ENCODE results near the gene PACRG.

PACRG gene

DNA sequence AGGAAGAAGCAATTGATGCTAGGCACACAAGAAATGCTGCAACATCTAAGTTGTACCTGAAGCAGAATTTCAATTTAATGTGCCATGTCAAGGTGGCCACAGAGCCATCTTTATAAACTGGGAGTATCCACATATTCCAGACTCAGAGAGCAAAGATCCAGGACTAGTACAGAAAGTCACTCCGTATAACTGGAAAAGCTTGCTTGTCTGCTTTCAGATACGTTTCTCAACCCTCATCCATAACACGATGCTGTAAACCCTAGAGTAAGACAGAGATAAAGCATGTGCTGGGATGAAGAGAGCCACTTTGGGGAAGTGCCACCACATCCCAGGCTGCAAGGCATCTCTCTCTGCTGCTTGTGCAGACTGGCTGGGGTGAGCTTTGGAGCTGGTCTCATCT lies 134.7 kb downstream of the PACRG start:
- no peak for DNase-seq (ENCODE audit: low read depth in 2 of 2, low spot score in 1 of 2)

DNA sequence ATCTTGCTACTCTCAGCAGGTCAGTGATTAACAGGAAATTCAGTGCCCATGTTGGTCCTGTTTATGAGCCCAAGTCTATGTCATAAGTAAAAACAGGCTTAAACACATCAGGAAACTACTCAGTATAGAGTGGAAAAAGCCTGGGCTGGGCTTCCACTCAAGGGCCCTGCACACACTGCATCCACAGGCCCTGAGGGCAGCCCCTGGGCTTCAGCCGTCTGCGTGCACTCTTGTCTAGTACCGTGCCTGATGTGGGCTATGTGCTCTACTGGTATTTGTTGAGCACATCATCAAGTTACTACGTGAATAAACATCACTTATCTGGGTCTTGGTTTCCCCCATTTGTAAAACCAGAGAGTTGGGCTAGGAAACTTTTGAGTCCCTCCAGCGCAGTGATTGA lies 135.2 kb downstream of the PACRG start:
- DNase-seq (ENCODE audit: low read depth in 2 of 2, low spot score in 1 of 2), result no peak

DNA sequence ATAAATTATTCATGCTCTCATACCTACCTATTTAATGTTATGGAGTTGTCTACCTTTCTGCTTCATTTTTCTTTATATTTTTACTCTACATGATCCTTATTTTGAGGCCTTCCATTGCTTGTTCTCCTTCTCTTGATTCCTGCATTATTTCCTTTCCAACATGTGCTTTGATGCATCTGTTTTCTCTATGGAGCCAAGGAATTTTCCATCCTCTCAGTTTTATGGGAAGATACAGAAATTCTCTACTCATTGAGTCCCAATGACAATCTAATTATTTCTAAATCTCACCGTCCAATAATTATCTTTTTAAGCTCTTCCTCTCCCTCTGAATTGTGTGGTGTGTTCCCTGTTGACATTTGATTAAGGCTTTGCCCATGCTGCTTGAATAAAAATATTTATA lies 136.0 kb downstream of the PACRG start:
- no peak for DNase-seq (ENCODE audit: low read depth in 2 of 2, low spot score in 1 of 2)

DNA sequence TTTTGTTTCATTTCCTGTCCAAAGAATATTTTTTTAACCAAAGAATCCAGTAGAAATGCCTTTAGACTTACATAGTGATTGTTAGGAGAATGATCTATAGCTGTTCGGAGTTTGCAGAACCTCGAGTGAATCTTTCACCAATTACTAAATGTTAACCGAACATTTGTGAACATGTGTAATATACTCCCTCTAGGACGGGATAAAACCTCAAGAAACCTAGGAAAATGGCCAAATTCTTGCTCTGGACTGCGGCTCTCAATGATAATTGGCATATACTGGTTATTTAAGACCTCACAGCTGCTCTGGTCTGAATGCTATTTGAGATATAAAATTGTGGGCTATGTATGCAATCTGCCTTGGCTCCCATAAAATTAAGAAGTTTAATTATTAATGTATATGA lies 137.1 kb downstream of the PACRG start:
- no peak for DNase-seq (ENCODE audit: low read depth in 2 of 2, low spot score in 1 of 2)

DNA sequence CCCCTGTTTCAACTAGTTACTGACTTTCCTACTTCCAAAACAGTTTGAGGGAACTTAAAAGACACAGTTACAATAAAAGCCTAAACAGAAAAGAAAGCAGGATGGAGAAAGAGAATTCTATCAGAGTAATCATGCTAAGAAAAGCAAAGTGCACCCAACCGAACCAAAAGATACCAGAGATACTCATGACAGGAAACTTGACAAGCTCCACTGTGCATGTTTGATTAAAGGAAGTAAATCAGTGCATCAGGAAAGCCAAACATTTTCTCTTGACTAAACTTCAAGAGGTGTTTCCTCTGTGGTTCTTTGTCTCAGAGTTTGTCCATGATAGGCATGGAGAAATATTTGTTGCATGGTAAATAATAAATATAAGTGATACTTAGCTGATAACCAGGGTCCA lies 138.9 kb downstream of the PACRG start:
- no peak for DNase-seq (ENCODE audit: low read depth in 2 of 2, low spot score in 1 of 2)

DNA sequence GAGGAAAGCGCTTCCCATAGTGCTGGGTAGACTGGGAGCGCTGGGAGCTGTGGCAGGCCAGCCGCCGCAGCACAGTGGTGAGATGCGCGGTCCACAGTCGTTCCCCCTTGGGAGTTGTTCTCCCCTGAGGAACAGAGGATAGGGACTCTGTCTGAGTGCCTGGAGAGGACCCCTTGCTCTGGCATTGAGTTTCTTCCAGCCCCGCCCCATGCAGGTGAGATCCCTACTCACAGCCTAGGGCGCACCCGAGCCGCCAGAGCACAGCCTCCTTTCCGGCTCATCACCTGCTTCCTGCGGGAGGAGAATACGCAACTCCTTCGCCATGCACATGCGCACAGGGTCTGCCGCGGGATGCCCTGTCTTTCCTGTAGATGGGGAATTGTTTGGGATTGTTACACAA lies 140.6 kb downstream of the PACRG start:
- no peak for DNase-seq (ENCODE audit: low read depth in 2 of 2, low spot score in 1 of 2)

DNA sequence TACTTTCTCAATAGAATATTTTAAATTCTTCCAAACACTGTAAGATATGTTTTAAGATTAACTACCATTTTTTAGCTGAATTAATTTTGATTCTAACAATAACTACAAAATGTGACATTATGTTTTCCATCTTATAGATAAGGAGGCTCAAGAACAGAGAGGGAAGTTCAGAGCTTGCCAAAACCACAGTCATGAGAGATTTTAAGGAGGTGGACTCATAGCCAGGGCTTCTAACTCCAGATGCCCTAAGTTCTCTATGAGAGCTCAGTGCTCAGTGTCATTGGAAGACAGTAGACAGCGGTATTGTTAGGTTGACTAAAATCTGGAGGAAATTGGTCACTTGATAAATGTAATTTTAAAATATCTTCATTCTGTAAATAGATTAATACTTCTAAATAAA lies 144.2 kb downstream of the PACRG start:
- no peak for DNase-seq (ENCODE audit: low read depth in 2 of 2, low spot score in 1 of 2)

DNA sequence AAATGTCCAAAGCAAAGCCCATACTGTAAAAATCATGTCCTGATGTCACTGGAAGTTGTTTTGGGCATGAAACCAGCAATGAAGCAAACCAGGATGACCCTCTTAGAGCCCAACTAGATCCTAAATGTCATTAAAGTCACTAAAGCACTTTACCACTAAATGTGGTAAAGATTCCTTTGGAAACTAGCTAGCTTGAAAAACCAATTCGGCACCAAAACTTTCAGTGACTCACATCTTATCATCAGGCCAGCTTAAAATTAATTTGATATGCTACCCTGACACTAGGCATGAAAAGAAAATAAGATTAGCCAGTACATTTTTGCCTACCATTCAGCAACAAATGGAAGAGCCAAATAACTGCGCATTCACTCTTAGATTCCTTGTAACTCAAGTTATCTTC lies 145.8 kb downstream of the PACRG start:
- DNase-seq (ENCODE audit: low read depth in 2 of 2, low spot score in 1 of 2), result no peak

DNA sequence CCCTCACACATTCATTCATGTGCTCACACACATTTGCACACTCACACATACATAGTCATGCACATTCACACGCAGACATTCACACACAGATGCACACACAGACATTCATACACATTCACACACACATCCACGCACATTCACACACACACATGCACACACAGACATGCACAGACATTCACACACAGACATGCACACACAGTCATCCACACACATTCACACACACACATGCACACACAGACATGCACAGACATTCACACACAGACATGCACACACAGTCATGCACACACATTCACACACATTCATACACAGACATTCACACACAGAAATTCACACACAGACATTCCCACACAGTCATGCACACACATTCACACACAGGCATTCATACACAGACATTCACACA lies 147.3 kb downstream of the PACRG start:
- DNase-seq (ENCODE audit: low read depth in 2 of 2, low spot score in 1 of 2), result no peak

DNA sequence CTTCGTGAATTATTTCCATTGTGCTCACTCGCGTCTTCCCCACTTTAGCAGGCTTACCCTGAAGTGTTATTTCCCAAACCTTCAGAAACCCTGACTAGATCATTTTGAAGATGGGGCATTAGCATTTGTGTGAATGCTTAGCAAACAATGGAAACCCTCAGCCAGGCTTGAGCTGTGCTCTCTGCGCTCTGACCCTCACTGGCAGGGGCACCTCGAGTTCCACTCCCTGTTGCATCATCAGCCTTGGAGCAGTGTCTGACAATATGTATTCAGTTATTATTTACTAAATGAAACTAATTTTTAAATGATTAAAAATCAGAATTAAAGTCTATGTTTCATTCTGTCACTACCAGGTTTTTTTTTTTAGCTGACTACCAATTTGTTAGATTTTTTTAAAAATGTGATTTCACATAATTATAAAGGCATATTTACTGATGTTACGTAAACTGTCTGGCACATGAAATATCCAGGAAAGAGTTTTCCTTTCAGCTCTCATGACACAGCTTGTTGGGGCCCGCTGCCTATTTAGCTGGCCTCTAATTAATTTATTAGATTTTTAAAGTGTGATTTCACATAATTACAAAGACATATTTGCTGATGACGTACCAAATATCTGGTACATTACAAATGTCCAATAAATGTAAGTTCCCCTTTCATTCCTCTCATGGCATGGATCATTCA lies 155.2 kb downstream of the PACRG start:
- DNase-seq (ENCODE audit: low read depth in 2 of 2, low spot score in 1 of 2), result no peak

DNA sequence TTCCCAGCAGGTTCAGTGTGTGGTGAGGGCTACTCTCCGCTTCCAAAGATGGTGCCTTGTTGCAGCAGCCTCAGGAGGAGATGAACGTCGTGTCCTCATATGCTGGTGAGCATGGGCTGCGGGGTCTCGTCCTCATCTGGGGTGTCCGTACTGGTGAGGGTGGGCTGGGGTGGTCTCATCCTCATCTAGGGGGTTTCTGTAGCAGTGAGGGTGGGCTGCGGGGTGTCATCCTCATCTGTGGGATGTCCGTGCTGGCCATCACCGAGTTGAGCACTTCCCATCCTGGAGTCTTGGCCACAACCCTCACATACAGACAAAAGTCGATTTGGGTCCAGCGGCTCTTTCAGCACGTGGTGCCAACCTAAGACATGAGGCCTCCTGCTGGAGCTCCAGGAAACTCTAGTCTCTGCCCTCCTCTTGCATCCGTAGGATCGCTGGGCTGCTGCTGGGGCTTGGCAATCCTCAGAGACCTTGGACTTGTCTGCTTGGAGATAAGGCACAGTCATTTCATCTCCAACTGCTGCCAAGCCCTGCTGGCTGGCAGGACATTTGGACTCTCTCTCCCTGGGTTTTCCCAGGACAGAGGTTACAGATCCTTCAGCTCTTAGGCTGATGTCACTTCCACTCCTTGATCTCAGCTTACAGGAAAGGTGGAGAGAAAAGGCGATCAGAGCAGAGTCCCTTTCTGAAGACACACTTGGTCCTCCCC lies 160.4 kb downstream of the PACRG start:
- no peak for DNase-seq (ENCODE audit: low read depth in 2 of 2, low spot score in 1 of 2)

DNA sequence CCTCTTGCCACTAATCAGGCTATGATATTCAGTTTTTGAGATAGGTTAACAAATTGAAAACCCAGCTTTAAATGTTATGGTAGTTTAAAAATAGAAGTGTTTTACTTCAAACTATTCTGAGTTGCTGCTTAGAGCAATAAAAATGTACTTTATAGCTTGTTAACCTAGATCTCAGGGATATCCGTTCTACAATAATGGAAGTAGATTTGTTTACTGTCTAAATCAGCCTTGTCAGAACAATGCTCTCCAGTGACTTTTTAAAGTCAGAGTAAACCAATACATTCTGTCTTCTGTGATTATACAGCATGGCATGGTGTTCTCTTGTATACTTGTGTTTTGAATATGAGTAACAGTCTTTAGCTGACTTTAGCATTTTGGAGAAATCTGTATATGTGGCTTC lies 161.5 kb downstream of the PACRG start:
- DNase-seq (ENCODE audit: low read depth in 2 of 2, low spot score in 1 of 2), result no peak

DNA sequence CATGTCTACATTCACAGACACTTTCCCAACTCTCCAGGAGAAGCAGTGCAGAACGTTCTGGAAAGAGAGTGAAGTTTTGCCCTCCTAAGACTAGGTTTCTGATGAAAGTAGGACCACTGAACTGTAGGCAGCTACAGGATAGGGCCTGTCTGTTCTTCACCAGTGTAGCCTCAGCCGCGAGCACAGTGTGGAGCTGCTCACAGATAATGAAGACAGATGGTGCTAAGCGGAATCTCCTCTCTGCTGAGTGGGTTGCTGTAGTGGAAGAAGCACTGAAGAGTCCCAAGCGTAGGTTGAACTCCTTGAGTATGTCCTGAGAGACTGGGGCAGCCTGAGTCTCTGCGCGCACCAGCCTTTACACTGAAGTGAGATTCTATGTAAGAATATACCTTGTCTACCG lies 170.2 kb downstream of the PACRG start:
- no peak for DNase-seq (ENCODE audit: low read depth in 2 of 2, low spot score in 1 of 2)

DNA sequence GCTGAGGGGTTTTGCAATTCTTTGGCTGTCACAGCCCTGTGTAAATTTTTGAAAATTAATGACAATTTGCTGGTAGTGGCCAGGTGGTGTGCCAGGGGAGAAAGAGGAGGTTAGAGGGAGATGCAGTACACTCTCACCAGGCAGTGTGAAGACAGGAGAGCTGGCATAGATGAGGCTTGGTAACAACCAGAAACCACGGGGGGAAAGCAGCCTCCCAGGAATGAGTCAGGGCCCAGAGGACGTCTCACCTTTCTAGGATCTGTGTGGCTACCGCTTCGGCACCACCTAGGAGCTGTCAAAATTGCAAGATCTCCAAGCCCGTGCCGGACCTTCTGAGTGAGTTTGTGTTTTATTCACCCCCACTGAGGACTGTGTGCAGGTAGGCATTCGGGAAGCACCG lies 171.4 kb downstream of the PACRG start:
- no peak for DNase-seq (ENCODE audit: low read depth in 2 of 2, low spot score in 1 of 2)

DNA sequence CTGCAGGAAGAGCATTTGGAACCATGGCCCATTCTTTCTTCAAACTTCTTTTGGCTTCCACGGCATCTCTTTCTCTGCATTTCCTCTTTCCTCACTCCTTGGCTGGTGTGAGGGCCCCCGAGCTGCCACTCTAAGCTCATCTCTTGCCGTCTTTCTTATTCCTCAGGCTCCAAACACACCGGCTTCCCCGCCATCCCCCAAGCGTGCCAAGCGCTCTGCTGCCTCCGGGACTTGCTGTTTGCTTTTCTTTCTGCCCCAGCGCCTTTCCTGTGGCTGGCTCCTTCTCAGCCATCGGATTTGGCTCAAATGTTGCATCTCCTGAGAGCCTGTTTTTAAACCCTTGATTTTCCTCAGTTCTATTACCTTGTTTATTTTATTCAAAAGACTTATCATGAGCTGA lies 172.7 kb downstream of the PACRG start:
- no peak for DNase-seq (ENCODE audit: low read depth in 2 of 2, low spot score in 1 of 2)

DNA sequence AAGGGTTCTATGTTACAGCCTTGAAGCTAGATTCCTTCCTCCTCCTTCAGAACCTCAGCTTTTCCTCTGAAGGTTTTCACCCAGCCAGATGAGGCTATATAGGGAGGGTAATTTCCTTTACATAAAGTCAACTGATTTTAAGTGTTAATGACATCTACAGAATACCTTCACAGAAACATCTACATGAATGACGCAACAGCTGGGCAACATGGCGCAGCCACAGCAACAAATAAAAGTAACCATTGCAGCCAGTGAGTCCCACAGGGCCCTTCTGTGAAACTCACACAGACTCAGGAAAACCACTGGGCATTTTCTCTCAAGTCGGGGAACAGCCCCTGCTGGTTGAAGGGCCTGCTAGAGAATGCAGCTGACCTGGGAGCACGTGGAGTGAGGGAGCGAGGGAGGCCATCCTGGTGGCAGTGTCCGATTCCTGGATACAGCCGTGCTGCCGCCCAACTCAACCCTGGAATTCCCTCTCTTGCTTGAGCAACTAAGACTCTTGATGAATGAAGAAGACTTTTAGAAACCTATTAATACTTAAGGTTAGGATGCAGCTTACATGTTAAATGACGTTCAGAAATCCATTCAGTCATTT lies 176.4 kb downstream of the PACRG start:
- no peak for DNase-seq (ENCODE audit: low read depth in 2 of 2, low spot score in 1 of 2)

DNA sequence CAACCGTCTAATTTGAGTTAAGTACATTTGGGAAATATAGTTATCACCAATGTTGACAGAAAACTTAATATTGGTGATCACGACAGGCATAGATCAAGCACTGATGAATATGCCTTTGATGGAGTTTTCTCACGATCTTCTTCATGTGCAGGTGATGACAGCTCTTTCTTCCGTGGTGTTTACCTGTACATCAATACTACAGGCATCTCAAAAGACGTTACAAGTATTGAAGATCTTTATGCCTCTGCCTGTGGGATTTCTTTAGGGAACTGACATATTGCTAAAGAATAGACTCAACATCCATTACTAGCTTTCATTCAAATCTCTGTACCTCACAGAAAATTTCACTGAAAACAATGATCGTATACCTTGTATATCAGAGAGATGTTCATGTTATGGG lies 178.7 kb downstream of the PACRG start:
- no peak for DNase-seq (ENCODE audit: low read depth in 2 of 2, low spot score in 1 of 2)

DNA sequence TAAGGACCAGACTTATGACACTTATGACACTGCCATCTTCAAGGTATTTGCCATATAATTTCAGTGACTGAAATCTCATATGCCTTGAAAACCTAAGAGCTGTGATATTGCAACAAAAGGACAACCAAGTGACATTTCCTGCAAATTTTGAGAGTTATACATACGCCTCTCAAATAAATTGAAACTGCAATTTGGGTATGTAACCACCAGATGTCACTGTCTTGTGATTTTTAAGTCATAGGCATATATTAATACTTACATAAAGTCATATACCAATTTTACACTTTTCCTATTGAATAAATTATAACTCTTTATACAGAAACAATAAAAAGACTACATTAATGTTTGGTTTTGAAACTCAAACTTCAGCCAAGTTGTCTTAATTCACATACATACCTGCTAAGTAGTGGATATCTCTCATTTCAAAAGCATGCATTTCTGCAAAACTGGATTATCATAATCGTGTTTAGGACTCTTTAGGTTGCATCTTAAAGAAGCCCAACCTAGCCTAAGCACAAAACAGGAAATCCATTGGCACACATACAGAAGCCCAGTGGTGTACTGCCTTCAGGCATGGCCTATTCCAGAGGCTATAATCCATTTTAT lies 180.2 kb downstream of the PACRG start:
- no peak for DNase-seq (ENCODE audit: low read depth in 2 of 2, low spot score in 1 of 2)

DNA sequence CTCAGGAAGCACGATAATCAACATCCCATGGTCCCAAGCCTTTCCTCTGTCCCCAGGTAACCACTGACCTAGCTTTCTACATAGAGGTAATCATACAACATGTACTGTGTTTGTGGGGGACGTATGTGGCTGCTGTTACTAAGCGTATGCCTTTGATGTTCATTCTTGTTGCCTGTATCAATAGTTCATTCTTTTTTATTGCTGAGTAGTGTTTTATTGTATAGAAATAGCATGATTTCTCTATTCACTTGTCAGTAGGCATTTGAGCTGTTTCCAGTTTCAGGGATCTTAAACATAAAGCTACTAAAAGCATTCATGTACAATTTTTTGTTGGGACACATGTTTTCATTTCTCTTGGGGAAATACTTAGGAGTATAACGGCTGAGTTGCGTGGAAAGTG lies 185.4 kb downstream of the PACRG start:
- DNase-seq (ENCODE audit: low read depth in 2 of 2, low spot score in 1 of 2), result no peak

DNA sequence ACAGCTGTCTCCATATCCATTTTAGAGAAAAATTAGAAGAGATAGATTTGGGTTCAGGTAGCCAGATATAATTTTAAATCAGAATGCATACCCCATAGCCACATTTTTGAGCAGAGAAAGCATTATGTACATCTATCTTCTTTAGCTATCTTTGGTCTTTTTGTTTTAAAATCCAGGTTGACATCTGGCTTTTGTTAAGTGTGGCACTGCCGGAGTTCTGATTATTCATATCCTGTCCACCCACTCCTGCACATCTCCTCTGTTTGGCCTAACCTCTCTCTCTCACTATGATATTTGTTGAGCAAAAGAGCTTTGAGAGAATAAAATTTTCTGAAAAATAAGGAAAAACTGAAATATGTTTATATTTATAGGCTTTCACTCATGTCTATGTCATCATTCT lies 189.7 kb downstream of the PACRG start:
- DNase-seq (ENCODE audit: low read depth in 2 of 2, low spot score in 1 of 2), result no peak

DNA sequence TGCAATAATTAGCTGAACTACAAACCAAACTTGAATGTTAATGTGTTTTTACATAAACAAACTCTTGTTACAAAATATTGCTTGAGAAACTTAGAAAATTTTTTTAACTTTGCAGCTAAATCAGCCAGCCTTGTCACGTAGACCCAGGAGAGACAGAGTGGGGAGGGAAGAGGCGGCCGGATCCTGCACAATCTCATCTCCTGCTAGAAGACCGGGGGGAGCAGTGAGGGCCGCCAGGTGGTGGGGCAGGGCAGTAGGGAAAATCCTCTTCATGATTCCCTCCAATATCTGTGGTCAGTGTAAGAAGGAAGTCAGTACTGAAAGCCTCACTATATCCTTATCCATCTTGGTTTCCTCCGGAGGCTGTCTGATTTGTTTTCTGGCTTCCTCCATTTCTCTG lies 193.3 kb downstream of the PACRG start:
- no peak for DNase-seq (ENCODE audit: low read depth in 2 of 2, low spot score in 1 of 2)

DNA sequence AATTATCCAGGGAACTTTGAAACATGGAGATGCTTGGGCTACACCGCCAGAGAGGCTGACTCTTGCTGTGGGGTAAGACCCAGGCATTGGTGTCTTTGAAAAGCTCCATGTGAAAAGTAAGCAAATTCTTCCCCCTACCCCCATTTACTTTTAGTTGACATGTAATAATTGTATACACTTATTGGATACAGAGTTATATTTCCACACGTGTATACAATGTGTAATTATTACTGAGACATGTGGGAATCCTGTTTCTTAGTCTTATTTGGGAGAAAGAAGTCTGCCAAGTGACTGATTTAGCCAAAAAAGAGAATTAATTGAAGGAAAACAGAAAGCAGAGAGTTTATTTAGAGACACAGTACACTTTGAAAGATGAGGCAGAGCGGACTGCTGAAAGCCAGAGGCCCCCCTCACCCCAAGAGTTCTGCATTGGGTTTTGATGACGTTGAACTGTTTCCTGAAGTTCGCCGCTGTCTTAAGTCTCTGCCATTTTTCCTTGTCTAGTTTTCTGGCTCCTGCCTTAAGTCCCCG lies 193.8 kb downstream of the PACRG start:
- DNase-seq (ENCODE audit: low read depth in 2 of 2, low spot score in 1 of 2), result no peak

Measured in stimulated activated CD8-positive, alpha-beta memory T cell treated with anti-CD3 and anti-CD28 coated beads, Interleukin-4, amount 100 ng/mL, for 4 hours (primary cell).